ENCODE data around the gene CCDC30.
"Not testable (repeated sequence)": the region's sequence is repeated elsewhere in the genome, so short reads cannot be mapped to it uniquely, and the experiment has no call there.

CCDC30 gene

DNA sequence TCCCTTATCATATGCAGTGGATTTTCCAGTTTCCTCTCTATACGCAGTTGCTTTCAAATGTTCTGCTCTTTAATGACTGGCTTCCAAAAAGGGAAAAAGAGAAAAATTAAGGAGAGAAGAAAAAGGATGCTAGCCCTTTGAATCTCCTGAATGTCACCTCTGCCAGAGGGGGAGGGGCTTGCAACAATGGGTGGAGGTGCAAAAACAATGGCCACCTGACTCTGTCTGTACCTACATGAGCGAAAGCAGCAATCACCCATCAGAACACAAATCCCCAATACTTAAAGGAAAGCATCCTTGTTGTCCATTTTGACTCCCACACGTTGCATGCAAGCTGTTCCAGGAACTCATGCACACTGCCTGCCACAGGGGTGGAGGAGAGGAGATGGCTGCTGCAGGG lies 61.2 kb downstream of the CCDC30 start:
- no peak for DNase-seq (ENCODE audit: low spot score)

DNA sequence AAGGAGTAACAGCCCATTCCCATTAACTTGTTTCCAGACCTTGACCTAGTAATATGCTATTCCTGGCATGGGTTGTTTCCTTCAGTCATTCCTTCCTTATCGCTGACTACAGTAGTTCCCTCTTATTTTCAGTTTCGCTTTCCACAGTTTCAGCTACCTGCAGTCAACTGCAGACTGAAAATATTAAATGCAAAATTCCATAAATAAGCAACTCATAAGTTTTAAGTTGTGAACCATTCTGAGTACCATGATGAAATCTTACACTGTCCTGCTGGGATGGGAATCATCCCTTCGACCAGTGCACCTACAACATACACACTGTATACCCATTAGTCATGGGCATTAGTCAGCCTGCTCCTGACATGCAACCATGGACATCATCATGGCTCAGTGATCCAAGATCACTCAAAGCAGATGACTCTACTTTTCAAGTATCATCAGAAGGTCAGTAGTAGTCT lies 66.7 kb downstream of the CCDC30 start:
- peak; percentile 56 for DNase-seq (ENCODE audit: low spot score)

DNA sequence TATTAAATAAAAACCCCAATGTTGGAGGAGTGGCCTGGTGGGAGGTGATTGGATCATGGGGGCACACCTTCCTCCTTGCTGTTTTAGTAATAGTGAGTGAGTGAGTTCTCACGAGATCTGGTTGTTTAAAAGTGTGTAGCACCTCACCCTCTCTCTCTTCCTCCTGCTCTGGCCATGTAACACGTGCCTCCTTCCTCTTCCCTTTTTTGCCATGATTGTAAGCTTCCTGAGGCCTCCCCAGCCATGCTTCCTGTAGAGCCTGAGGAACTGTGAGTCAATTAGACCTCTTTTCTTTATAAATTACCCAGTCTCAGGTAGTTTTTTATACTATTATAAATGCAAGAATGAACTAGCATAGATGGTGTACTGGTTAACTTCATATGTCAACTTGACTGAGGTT lies 68.0 kb downstream of the CCDC30 start:
- DNase-seq (ENCODE audit: low spot score): no peak

DNA sequence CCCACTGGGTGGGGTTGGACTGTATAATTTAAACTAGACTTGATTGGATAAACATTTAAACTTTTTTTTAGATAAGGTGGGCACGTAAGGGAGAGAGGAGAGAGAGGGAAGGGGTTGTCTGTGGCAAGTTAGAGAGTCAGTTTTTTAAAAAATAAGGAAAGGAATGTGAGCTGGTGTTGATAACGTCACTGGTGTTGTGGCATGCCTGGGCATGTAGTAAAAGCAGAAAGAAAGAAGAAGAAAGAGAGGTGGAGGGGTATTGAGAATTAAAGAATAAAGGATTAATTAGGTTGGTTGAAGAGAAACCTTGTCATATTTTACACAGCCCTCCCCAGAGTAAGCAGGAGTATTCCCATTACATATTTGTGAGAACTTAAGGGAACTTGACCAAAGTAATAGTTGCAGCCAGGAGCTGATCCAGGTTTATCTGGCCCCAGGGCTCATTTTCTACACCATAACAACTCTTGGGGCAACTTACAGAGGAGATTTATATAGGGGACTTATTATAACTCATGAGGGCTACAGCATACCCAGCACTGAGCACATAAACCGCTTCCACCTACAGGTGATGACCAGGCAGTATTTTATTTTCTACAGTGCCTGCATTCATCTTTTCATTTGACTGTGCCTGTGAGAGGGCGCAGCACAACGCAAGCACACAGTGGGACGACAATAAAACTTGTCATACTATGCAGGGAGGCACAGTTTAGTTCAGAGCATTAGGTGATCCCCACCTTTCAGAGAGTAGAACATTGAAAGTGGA lies 70.2 kb downstream of the CCDC30 start:
- DNase-seq (ENCODE audit: low spot score): no peak

DNA sequence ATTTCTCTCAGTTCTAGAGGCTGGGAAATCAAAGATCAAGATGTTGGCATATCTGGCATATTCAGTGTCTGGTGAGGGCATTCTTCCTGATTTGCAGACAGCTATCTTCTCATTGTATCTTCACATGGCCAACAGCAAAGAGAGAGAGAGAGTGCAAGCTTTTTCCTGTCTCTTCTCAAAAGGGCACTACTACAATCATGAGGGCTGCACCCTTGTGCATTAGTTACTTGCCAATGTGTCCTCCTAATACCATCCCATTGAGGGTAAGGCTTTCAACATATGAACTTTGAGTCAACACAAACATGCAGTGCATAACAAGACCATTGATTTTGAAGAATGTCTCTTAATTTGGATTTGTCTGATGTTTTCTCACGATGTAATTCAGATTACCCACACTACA lies 78.0 kb downstream of the CCDC30 start:
- no peak for DNase-seq (ENCODE audit: low spot score)

DNA sequence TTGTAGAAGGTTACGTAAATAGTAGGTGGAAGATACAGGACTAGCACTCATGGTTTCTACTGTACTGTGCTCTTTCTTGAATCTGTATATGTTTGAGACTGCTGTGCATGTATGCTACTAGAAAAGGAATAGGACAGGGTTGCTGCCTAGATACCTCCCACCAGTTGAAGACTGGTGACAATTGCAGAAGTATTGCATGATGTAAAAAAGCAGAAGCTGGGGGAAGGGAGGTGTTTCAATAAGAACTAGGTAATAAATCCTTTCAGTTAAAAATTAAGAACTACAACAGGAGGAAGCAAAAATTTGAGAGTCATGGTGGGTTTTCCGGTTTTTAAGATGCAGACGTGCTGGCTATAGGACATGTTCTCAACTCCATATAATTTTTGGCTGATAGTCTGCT lies 88.1 kb downstream of the CCDC30 start:
- no peak for DNase-seq (ENCODE audit: low spot score)

DNA sequence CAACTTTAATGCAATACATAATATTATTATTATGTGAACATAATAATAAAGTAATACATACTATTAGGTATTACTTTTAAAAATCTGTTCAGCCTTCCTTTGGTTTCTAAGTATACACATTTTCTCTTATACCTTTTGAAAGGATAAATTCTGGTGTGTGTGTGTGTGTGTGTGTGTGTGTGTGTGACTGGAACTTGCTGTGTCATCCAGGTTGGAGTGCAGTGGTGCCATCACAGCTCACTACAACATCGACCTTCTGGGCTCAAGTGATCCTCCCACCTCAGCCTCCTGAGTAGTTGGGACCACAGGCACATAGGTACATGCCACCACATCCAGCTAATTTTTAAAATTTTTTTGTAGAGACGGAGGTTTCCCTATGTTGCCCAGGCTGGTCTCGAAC lies 88.5 kb downstream of the CCDC30 start:
- DNase-seq (ENCODE audit: low spot score): no peak

DNA sequence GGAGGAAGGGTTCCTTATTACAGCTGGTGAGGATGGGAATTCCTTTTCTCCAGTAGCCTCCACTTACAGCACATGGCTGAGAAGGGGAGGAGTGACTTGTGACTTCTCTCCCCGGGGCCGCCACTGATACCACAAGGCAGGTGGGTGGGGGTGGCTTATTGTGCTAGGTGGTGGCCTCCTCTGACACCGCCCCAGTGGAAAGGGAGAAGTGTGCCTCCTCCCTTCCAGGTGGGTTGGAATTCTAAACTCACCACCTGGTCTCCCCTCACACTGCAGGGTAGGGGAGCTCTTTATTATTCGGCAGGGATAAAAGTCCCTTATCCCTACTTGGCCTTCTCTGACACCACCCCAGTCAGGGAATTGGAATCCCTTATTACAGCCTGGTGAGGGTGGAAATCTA lies 89.5 kb downstream of the CCDC30 start:
- DNase-seq (ENCODE audit: low spot score): no peak

DNA sequence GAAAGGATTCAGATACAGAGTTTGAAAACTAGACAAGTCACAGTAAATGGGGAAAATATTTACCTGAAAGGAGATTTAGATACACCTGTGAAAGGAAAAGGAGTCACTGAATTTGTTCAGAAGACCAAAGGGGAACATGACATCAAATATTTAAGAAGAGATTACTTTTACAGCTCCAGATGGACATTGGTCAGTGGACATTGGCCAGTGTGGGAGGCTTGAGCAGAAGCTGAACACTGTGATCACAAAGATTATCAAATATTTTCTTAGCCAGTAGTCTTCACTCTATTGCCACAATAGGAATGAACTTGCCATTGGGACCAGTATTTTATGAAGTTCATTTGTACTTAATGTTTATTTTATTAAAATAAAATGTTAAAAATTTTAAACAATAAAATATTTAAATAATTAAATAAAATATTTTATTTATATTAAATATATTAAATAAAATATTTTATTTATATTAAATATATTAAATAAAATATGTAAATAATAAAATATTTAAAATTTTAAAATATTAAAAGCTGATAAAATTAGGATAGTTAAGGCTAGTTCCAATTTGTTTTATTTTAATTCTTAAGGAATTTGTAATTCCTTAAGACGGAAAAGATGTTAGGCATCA lies 94.3 kb downstream of the CCDC30 start:
- DNase-seq (ENCODE audit: low spot score): no peak

DNA sequence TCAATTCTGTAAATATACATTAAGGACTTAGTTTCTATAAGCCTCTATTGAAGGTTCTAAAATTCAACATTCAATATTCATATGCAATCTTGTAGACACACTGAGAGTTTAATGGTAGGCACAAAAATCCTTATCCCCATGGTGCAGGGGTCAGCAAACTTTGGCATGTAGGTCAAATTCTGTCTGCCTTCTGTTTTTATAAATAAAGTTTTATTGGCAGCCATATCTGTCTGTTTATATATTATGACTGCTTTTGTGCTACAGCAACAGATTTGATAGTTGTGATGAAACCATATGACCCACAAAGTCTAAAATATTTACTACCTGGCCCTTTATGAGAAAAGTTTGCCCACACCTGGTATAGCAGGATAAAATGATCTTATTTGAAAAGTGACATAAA lies 104.0 kb downstream of the CCDC30 start:
- no peak for DNase-seq (ENCODE audit: low spot score)

DNA sequence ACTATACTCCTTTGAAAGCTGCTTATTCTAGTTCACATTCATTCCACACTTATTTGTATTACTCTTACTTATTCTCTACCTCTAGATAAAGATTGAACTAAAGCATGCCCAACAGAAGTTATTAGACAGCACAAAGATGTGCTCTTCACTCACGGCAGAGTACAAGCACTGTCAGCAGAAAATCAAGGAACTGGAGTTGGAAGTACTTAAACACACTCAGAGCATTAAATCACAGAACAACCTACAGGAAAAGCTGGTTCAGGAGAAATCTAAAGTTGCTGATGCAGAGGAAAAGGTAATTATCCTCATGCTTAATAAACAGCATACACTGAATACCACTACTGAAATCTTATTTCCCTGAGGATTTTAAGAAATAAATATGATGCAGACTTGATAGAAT lies 113.8 kb downstream of the CCDC30 start:
- no peak for DNase-seq (ENCODE audit: low spot score)

DNA sequence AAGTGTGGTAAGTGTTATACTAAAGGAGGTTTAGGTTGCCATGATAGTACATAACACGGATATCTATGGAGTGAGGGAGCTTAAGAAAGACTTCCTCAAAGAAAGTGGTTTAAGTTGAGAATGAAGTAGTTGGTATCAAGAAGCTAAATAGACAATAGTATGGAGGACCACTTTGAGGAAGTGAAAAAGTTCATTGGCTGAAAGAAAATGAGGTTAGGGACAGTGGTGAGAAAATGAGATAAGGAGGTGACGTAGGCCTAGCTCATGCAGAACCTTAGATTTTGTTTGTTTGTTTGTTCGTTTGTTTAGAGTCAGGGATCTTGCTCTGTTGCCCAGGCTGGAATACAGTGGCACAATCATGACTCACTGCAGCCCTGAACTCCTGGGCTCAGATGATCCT lies 122.9 kb downstream of the CCDC30 start:
- DNase-seq (ENCODE audit: low spot score): no peak

DNA sequence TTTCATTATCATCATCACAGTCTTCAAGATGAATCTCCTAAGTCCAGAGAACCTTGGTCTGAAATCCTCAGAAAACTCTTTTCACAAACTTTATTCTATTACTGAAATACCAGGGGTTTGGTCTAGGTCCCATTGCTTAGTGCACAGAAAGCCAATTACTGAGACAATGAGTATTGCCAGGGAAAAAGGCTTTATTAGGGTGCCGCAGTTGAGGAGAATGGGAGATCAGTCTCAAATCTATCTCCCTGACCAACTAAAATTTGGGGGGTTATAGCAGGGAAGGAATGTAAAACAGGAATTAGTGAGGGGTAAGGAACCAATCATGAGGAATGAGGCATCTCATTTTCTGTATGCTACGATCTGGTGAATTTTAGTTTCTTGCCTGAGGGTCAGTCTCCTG lies 124.7 kb downstream of the CCDC30 start:
- no peak for DNase-seq (ENCODE audit: low spot score)

DNA sequence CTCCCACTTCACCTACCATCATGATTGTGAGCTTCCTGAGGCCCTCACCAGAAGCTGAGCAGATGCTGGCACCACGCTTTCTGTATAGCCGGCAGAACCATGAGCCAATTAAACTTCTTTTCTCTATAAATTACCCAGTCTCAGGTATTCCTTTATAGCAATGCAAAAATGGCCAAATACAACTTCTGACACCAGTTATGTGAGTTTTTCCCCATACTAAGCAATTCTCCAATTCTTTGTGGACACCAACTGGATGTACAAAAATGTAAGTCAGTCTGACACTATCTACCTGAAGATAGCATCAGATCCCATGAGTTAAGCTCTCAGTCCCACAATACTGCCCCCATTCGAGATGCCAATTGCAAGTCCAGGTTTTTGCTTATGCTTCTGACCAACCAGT lies 129.7 kb downstream of the CCDC30 start:
- DNase-seq (ENCODE audit: low spot score): no peak

DNA sequence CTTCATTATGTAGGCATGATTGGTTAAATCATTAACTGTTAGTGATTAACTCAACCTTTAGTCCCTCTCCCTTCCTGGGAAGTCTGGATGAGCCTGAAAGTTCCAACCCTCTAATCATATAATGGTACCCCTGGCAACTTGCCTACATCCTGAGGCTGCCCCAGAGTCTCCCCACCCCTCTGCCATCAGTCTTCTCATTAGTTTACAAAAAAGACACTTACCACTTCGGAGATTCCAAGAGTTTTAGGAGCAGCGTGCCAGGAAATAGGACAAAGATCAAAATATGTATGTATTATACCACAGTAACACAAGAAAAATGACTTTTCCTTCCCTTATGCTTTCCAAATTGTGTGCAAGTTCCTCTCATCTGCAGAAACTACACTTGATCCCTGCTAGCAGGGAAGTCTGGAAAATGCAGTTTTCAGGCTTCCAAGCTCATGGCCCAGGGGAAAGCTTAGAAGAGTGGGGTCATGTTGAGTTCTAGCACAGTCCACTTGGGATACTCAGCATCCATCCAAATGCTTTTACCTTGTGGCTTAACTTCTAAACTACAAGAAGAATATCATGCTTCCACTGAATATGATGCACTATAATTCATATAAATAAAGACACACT lies 130.5 kb downstream of the CCDC30 start:
- DNase-seq (ENCODE audit: low spot score): no peak

DNA sequence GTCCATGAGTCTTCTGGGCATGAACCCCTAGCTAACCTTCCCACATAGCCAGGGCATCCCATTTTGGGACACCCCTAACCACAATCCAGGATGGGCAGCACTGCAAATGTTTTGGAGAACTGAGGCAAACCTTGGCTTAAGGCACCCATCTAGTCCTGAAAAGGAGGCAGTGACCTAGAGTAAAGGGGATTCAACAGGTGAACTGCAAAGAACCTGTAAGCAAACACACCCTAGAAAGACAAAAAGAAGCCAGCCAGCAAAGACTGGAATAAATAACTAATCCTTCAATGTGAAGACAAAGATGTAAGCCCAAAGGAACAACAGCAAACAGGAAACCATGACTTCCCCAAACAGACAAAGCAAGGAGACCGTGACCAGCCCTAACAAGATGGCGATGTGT lies 138.4 kb downstream of the CCDC30 start:
- DNase-seq (ENCODE audit: low spot score): no peak

DNA sequence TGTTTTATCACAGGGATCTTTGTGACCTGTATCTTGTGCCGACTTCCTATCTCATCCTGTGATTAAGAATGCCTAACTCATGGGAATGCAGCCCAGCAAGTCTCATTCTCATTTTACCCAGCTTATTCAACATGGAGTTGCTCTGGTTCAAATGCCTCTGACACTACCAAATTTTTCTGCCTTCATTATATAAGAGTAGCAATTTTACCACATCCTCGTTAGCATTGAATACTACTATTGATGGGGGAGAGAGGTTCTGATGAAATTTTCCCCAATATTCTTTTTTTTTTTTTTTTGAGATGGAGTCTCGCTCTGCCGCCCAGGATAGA lies 150.7 kb downstream of the CCDC30 start:
- DNase-seq (ENCODE audit: low spot score): no peak

DNA sequence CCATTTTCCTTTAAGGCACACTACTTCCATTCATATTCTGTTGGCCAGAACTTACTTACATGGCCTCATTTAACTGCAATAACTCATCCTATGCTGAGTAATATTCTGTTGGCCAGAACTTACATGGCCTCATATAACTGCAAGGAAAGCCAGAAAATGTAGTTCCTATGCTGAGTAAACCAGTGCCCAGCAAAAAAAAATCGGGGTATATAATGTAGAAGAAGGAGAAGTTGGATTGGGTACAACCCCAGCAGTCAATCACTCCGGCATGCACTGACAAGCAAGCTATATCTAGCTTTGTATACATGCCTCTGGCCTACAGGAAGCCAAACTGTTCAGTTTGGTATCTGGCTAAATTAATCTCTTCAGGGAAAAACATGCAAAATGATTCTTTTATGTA lies 155.8 kb downstream of the CCDC30 start:
- no peak for DNase-seq (ENCODE audit: low spot score)

DNA sequence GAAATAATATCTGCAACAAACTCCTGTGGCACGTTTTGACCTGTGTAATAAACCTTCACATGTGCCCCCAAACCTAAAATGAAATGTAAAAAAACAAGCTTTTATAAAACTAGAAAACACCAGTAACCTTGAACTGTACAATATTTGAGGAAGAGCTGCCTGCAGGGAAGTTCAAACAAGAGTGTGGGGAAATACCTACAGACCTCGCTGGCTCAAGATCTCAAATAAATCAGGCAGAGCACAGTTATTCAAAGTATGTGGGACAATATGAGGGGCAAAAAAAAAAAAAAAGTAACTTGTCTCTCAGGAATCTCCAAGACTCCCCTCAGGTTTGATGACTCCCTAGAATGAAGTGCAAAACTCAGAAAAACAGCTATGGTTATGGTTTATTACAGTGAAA lies 157.2 kb downstream of the CCDC30 start:
- DNase-seq (ENCODE audit: low spot score): no peak

DNA sequence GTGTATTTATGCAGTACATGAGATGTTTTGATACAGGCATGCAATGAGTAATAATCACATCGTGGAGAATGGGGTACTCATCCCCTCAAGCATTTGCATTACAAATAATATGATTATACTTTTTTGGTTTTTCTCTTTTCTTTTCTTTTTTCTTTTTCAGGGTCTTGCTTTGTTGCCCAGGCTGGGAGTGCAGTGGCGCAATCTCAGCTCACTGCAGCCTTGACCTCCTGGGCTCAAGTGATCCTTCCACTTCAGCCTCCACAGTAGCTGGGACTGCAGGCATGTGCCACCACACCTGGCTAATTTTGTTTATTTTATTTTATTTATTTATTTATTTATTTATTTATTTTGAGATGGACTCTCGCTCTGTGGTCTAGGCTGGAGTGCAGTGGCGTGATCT lies 158.1 kb downstream of the CCDC30 start:
- not testable (repeated sequence) for DNase-seq (ENCODE audit: low spot score)

DNA sequence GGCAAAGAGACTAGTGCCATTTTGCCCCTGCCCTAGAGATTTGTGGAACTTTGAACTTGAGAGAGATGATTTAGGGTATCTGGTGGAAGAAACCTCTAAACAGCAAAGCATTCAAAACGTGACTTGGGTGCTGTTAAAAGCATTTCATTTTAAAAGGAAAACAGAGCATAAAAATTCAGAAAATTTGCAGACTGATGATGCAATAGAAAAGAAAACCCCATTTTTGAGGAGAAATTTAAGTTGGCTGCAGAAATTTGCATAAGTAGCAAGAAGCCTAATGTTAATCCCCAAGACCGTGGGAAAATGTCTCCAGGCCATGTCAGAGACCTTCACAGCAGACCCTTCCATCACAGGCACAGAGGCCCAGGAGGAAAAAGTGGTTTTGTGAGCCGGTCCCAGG lies 164.1 kb downstream of the CCDC30 start:
- not testable (repeated sequence) for DNase-seq (ENCODE audit: low spot score)

DNA sequence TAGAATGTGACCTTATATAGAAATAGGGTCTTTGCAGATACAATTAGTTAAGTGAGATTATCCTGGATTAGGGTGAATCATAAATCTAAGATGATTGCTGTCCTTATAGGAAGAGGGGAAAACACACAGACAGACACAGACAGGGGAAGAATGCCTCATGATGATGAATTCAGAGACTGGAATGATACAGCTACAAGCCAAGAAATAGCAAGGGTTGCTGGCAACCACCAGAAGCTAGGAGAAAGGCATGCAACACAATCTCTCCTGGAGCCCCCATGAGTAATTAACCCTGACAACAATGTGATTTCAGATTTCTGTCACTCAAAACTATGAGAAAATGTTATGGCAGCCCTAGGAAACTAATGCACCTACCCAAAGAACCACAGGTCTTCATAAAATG lies 176.0 kb downstream of the CCDC30 start:
- no peak for DNase-seq (ENCODE audit: low spot score)

DNA sequence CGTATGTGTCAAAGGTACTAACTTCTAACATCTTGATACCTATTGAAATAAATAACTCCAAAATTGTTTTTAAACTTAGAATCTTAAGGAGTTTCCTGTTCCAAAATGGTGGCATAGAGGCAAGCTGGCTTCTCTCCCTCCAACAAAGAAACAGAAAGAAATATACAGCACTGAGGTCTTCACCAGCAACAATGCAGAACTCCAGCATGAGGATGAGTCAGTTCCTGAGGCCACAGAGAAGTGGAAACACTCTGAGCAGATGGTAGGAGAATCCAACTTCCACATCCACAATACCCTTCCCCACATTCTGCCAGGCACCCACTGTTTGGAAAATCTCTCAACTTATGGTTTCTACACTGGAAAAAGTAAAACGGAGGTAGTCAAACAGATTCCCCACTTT lies 183.0 kb downstream of the CCDC30 start:
- no peak for DNase-seq (ENCODE audit: low spot score)

DNA sequence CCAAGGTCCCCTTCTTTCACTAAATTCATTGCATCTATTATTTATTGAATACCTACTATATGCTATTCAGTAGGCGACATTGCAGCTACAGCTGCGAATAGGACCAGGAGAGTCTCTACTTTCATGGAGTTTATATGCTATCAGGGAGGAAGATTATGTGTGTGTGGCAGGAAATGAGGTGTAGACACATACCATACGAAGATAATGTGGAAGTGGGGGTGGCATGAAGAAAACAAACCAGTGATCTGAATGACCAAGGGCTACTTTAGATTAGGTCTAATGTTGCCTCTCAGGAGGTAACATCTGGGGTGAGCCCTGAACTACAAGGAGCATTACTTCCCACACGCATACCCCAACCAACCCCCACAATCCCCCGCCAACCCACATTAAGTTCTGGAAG lies 194.1 kb downstream of the CCDC30 start:
- DNase-seq (ENCODE audit: low spot score): no peak

Data from AG20443 (cell line).